CD4-positive, CD25-positive, alpha-beta regulatory T cell (primary cell): ENCODE data around the gene MAGI1. TPM values are rescaled to one million over a fixed set of nuclear protein-coding genes. Genes with fewer than 3 reads are reported as not detected.

Source experiments
- ATAC-seq, 2 donors: fragments of 150-1000 bp; cut with Tn5 transposase; one replicate each; pipeline ENCODE4 v1.10.0; 2021; ENCODE audit warnings: low read depth in 2 of 2, moderate number of reproducible peaks in 2 of 2, moderate library complexity in 1 of 2
- DNase-seq, 3 donors: peaks; one replicate each; pipeline versions ENCODE4 v3.0.0 to v3.0.0-alpha.2; 2012 to 2022; ENCODE audit warnings: mixed read lengths in 1 of 3
- H3K27ac ChIP-seq: one replicate; pipeline ENCODE4 v1.7.0; 2013; ENCODE audit warnings: mild to moderate bottlenecking, low read length; ENCODE audit not compliant: insufficient read depth, poor library complexity, severe bottlenecking
- H3K27me3 ChIP-seq: one replicate; pipeline ENCODE4 v1.7.0; 2013; ENCODE audit warnings: low read length; ENCODE audit not compliant: control insufficient read depth, insufficient read depth
- H3K36me3 ChIP-seq: one replicate; pipeline ENCODE4 v1.7.0; 2013; ENCODE audit warnings: mild to moderate bottlenecking, low read length, moderate library complexity; ENCODE audit not compliant: control insufficient read depth, insufficient read depth
- H3K4me1 ChIP-seq: 2 replicates; pipeline ENCODE4 v1.7.0; 2013; ENCODE audit warnings: mild to moderate bottlenecking, low read length; ENCODE audit not compliant: insufficient read depth, control insufficient read depth, poor library complexity, severe bottlenecking
- H3K4me3 ChIP-seq: one replicate; pipeline ENCODE4 v1.7.0; 2013; ENCODE audit warnings: low read depth, mild to moderate bottlenecking, low read length, moderate library complexity
- H3K9me3 ChIP-seq, 2 experiments: 1 replicate in 1 of 2; 2 replicates in 1 of 2; pipeline ENCODE4 v1.7.0; 2013; ENCODE audit warnings: low read length in 2 of 2, mild to moderate bottlenecking in 1 of 2, moderate library complexity in 1 of 2; ENCODE audit not compliant: control insufficient read depth in 2 of 2
- H3K27ac Mint-ChIP-seq, 3 donors: one replicate each; pipeline ENCODE4 v1.8.0; 2020 to 2022; ENCODE audit warnings: mild to moderate bottlenecking in 3 of 3, mixed read lengths in 3 of 3, moderate library complexity in 2 of 3
- H3K27me3 Mint-ChIP-seq: one replicate; pipeline ENCODE4 v1.8.0; 2022; ENCODE audit warnings: mild to moderate bottlenecking, mixed read lengths
- H3K36me3 Mint-ChIP-seq: one replicate; pipeline ENCODE4 v1.8.0; 2020; ENCODE audit warnings: mixed read lengths
- H3K4me1 Mint-ChIP-seq, 4 donors: one replicate each; pipeline ENCODE4 v1.8.0; 2020 to 2022; ENCODE audit warnings: mixed read lengths in 4 of 4, mild to moderate bottlenecking in 1 of 4
- H3K4me3 Mint-ChIP-seq, 4 donors: one replicate each; pipeline ENCODE4 v1.8.0; 2020 to 2022; ENCODE audit warnings: mild to moderate bottlenecking in 4 of 4, mixed read lengths in 4 of 4, moderate library complexity in 3 of 4
- H3K9me3 Mint-ChIP-seq, 7 donors: one replicate each; pipeline ENCODE4 v1.8.0; 2020 to 2022; ENCODE audit warnings: mixed read lengths in 7 of 7, mild to moderate bottlenecking in 3 of 7, moderate library complexity in 2 of 7
- polyA plus RNA-seq, 4 donors: library from polyadenylated mRNA; unstranded; fragments of 300-500 nt; fragmentation: Illumina TruSeq; gene quantifications; one replicate each; pipeline ENCODE4 v1.2.3, GENCODE V29; 2021
- total RNA-seq: library from RNA; stranded (reverse); gene quantifications from one replicate; pipeline ENCODE4 v1.2.3, GENCODE V29; 2022

The MAGI1 gene
- total and polyA plus RNA-seq, 5 donors from 2014 or later: 0.10 to 0.44 (median 0.19) TPM; not detected in 1

DNA sequence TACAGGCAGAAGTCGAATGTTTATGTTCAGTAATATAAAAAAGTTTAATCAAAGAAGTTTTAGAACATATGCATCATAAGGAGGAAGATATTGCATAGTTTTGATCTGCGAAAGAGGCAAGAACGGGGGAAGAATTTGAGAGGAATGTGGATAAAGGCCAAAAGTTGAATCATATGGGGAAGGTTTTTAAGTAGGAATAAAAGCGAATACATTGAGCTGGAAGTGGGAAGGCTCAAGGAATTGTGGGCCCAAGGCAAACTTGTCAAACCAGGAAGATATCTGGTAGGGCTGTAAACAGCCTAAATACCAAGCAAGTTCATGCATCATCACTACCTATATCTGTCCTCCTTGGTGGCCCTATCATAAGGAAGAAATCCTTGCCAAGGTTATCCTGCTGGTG, 186.9 kb downstream of the MAGI1 start:
- ATAC-seq: no peak
- H3K4me1 Mint-ChIP-seq: peaks cover 0 to 3% (median 0%) of the 10 kb centered on the region in 4 donors
- H3K27ac ChIP-seq: no peak overlapping the region

GRCh38 chr3:65850261-65850660, 188.5 kb downstream of the MAGI1 start:
- Mint-ChIP-seq H3K27ac (no peak overlapping the region), H3K4me1 (peaks cover 0 to 3% (median 0%) of the 10 kb centered on the region in 4 donors)

More for the DNA sequence above, 186.9 kb downstream of the MAGI1 start:
- Histone ChIP-seq H3K27me3 (no peaks in the 10 kb centered on the region), H3K9me3 (no peaks in the 10 kb centered on the region), H3K4me3 (no peak overlapping the region), H3K36me3 (no peaks in the 10 kb centered on the region), H3K4me1 (no peaks in the 10 kb centered on the region)
- Mint-ChIP-seq H3K9me3 (peaks cover 0 to 3% (median 0%) of the 10 kb centered on the region in 7 donors), H3K27ac (no peak overlapping the region), H3K4me3 (no peak overlapping the region), H3K36me3 (no peaks in the 10 kb centered on the region), H3K27me3 (no peaks in the 10 kb centered on the region)
- no peak for DNase-seq

GRCh38 chr3:65848024-65848423, 190.7 kb downstream of the MAGI1 start:
- Mint-ChIP-seq H3K36me3 (no peaks in the 10 kb centered on the region), H3K27me3 (no peaks in the 10 kb centered on the region), H3K27ac (no peak overlapping the region), H3K4me1 (no peaks in the 10 kb centered on the region), H3K4me3 (no peak overlapping the region), H3K9me3 (peaks cover 0 to 4% (median 0%) of the 10 kb centered on the region in 7 donors)
- Histone ChIP-seq H3K27ac (no peak overlapping the region), H3K36me3 (no peaks in the 10 kb centered on the region), H3K27me3 (no peaks in the 10 kb centered on the region), H3K9me3 (no peaks in the 10 kb centered on the region), H3K4me1 (no peaks in the 10 kb centered on the region), H3K4me3 (no peak overlapping the region)
- ATAC-seq: no peak
- no peak for DNase-seq

More at GRCh38 chr3:65850261-65850660, 188.5 kb downstream of the MAGI1 start:
- no peaks in the 10 kb centered on the region for H3K27me3 Mint-ChIP-seq
- no peak overlapping the region for H3K4me3 Mint-ChIP-seq
- H3K36me3 Mint-ChIP-seq: no peaks in the 10 kb centered on the region
- ATAC-seq (no peak), DNase-seq (no peak)
- no peaks in the 10 kb centered on the region for H3K27me3 ChIP-seq
- H3K36me3 ChIP-seq: no peaks in the 10 kb centered on the region
- H3K9me3 Mint-ChIP-seq: peaks cover 0 to 4% (median 0%) of the 10 kb centered on the region in 7 donors
- H3K9me3 ChIP-seq: no peaks in the 10 kb centered on the region
- H3K4me3 ChIP-seq: no peak overlapping the region
- no peaks in the 10 kb centered on the region for H3K4me1 ChIP-seq
- H3K27ac ChIP-seq: no peak overlapping the region

DNA sequence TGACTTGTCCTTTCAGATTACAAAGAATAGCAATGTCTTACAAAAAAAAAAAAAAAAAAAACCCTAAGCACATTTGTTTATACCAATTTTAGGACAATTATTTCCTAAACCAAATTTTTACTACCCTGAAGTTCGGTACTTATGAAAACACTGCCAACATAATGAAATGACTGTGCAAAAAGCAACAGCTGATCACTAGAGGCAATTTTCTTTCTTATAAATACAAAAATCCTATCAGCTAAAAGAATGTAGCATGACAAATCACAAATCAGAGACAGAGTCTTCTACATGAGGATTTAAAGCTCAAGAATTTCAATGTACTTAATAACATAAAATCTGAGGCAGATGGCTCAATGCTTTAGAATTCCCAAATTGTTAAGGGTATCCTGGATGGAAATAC, 191.8 kb downstream of the MAGI1 start:
- Mint-ChIP-seq H3K4me3 (no peak overlapping the region), H3K4me1 (no peaks in the 10 kb centered on the region), H3K9me3 (peaks cover 0 to 4% (median 0%) of the 10 kb centered on the region in 7 donors), H3K27ac (no peak overlapping the region), H3K36me3 (no peaks in the 10 kb centered on the region), H3K27me3 (no peaks in the 10 kb centered on the region)
- no peak overlapping the region for H3K4me3 ChIP-seq
- no peaks in the 10 kb centered on the region for H3K9me3 ChIP-seq
- no peaks in the 10 kb centered on the region for H3K36me3 ChIP-seq
- DNase-seq (no peak), ATAC-seq (no peak)
- no peaks in the 10 kb centered on the region for H3K4me1 ChIP-seq
- H3K27ac ChIP-seq: no peak overlapping the region
- no peaks in the 10 kb centered on the region for H3K27me3 ChIP-seq

DNA sequence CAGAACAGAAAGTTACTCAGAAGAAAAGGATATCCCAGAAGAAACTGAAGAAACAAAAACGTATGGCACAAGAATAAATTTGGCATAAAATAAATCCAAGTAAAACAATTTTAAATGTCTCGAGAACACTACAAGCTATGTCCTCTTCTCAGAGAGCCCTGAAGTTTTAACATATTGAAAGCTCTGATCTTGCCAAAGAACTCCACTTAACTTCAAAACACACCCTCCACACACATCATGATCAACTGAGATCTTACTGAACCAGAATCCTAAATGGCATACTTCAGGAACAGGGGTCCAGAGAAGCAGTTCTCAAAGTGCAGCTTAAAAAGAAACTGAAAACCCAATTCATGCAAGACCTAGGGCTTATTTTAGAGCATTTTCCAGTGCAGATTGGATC, 194.3 kb downstream of the MAGI1 start:
- H3K9me3 Mint-ChIP-seq: peaks cover 0 to 4% (median 0%) of the 10 kb centered on the region in 7 donors
- no peaks in the 10 kb centered on the region for H3K36me3 Mint-ChIP-seq
- no peaks in the 10 kb centered on the region for H3K27me3 Mint-ChIP-seq
- no peaks in the 10 kb centered on the region for H3K4me1 Mint-ChIP-seq
- Histone ChIP-seq H3K4me1 (no peaks in the 10 kb centered on the region), H3K27ac (no peak overlapping the region), H3K4me3 (no peak overlapping the region), H3K36me3 (no peaks in the 10 kb centered on the region), H3K27me3 (no peaks in the 10 kb centered on the region), H3K9me3 (no peaks in the 10 kb centered on the region)
- DNase-seq: no peak
- no peak for ATAC-seq
- H3K4me3 Mint-ChIP-seq: no peak overlapping the region
- no peak overlapping the region for H3K27ac Mint-ChIP-seq

DNA sequence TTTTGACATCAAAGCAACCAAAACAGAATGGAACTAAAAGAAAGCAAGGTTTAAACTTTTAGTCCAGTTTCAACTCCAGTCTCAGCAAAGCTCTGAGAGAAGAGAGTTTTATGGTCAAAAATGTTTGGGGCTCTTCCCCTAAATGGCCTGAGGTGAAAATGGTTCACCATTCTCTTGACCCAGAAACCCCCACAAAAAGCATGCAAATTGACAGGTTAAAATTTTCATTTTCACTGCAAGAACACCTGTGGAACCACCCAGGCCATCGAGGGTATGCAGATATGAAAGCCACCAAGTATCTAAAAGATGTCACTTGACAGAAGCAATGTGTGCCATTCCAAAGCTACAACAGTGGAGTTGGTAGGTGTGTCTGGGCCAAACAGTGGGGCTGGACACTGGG, 195.0 kb downstream of the MAGI1 start:
- H3K4me1 ChIP-seq: no peaks in the 10 kb centered on the region
- DNase-seq (no peak), ATAC-seq (no peak)
- no peaks in the 10 kb centered on the region for H3K36me3 ChIP-seq
- H3K4me1 Mint-ChIP-seq: no peaks in the 10 kb centered on the region
- no peaks in the 10 kb centered on the region for H3K9me3 ChIP-seq
- H3K4me3 Mint-ChIP-seq: no peak overlapping the region
- no peak overlapping the region for H3K4me3 ChIP-seq
- H3K36me3 Mint-ChIP-seq: no peaks in the 10 kb centered on the region
- no peaks in the 10 kb centered on the region for H3K27me3 ChIP-seq
- H3K27me3 Mint-ChIP-seq: no peaks in the 10 kb centered on the region
- H3K27ac Mint-ChIP-seq: no peak overlapping the region
- H3K9me3 Mint-ChIP-seq: peaks cover 0 to 4% (median 0%) of the 10 kb centered on the region in 7 donors
- no peak overlapping the region for H3K27ac ChIP-seq

- Mint-ChIP-seq H3K4me1 (no peaks in the 10 kb centered on the region), H3K4me3 (no peak overlapping the region), H3K9me3 (peaks cover 0 to 4% (median 0%) of the 10 kb centered on the region in 7 donors), H3K27ac (no peak overlapping the region), H3K27me3 (no peaks in the 10 kb centered on the region), H3K36me3 (no peaks in the 10 kb centered on the region)
- DNase-seq (no peak), ATAC-seq (no peak)
- no peak overlapping the region for H3K27ac ChIP-seq
- H3K4me1 ChIP-seq: no peaks in the 10 kb centered on the region
- H3K4me3 ChIP-seq: no peak overlapping the region
- H3K9me3 ChIP-seq: no peaks in the 10 kb centered on the region
- H3K36me3 ChIP-seq: no peaks in the 10 kb centered on the region
- H3K27me3 ChIP-seq: no peaks in the 10 kb centered on the region
Observed at GRCh38 chr3:65837604-65838003, 201.1 kb downstream of the MAGI1 start.

GRCh38 chr3:65836047-65836446, 202.7 kb downstream of the MAGI1 start:
- no peak overlapping the region for H3K4me3 Mint-ChIP-seq
- H3K27me3 Mint-ChIP-seq: no peaks in the 10 kb centered on the region
- H3K9me3 Mint-ChIP-seq: peaks cover 0 to 4% (median 0%) of the 10 kb centered on the region in 7 donors
- no peaks in the 10 kb centered on the region for H3K9me3 ChIP-seq
- DNase-seq (no peak), ATAC-seq (no peak)
- no peak overlapping the region for H3K27ac ChIP-seq
- H3K36me3 ChIP-seq: no peaks in the 10 kb centered on the region
- no peaks in the 10 kb centered on the region for H3K4me1 ChIP-seq
- no peaks in the 10 kb centered on the region for H3K4me1 Mint-ChIP-seq
- H3K4me3 ChIP-seq: no peak overlapping the region
- H3K27me3 ChIP-seq: no peaks in the 10 kb centered on the region
- peak overlapping the region in 1 of 3 donors; percentile 2 for H3K27ac Mint-ChIP-seq
- H3K36me3 Mint-ChIP-seq: no peaks in the 10 kb centered on the region
